Heart left ventricle (tissue), 16 donors: ENCODE results near the gene RAB14. TPM values are rescaled to one million over a fixed set of nuclear protein-coding genes. Genes with fewer than 3 reads are reported as not detected.
"Not testable (repeated sequence)": the region's sequence is repeated elsewhere in the genome, so short reads cannot be mapped to it uniquely, and the experiment has no call there.

Experiments
- ATAC-seq, 4 donors: fragments of 200-7000 bp; cut with Tn5 transposase; one replicate each; pipeline ENCODE4 v1.9.1; 2020 to 2022; ENCODE audit warnings: moderate library complexity in 4 of 4, mild to moderate bottlenecking in 3 of 4, moderate number of reproducible peaks in 1 of 4
- DNase-seq, 5 donors: peaks; one replicate each; pipeline ENCODE4 v3.0.0-alpha.2; 2020
- H3K27ac ChIP-seq, 12 donors: fragments of 200-600 bp; sonication (generic) in 4 of 12; one replicate each; pipeline versions ENCODE4 v1.5.0 to v1.8.0; 2016 to 2022; ENCODE audit warnings: mild to moderate bottlenecking in 2 of 12
- H3K27me3 ChIP-seq, 9 donors: fragments of 200-600 bp; sonication (generic) in 2 of 9; one replicate each; pipeline versions ENCODE4 v1.5.1 to v1.8.0; 2016 to 2022; ENCODE audit warnings: mild to moderate bottlenecking in 3 of 9
- H3K36me3 ChIP-seq, 9 donors: fragments of 200-600 bp; sonication (generic) in 2 of 9; one replicate each; pipeline versions ENCODE4 v1.5.0 to v1.8.0; 2018 to 2022; ENCODE audit warnings: mild to moderate bottlenecking in 2 of 9
- H3K4me1 ChIP-seq, 12 donors: fragments of 200-600 bp; sonication (generic) in 4 of 12; one replicate each; pipeline versions ENCODE4 v1.5.0 to v1.8.0; 2016 to 2022; ENCODE audit warnings: mild to moderate bottlenecking in 3 of 12
- H3K4me3 ChIP-seq, 12 donors: fragments of 200-600 bp; sonication (generic) in 4 of 12; one replicate each; pipeline versions ENCODE4 v1.5.0 to v1.8.0; 2017 to 2022; ENCODE audit warnings: mild to moderate bottlenecking in 9 of 12, moderate library complexity in 4 of 12
- H3K9me3 ChIP-seq, 12 donors: fragments of 200-600 bp; sonication (generic) in 4 of 12; one replicate each; pipeline versions ENCODE4 v1.5.0 to v1.8.0; 2016 to 2022; ENCODE audit warnings: mild to moderate bottlenecking in 1 of 12
- CTCF ChIP-seq, 12 donors: fragments of 200-600 bp; sonication (generic) in 4 of 12; IDR thresholded peaks; one replicate each; pipeline versions ENCODE4 v1.5.0 to v1.8.0; 2018 to 2022; ENCODE audit warnings: antibody characterized with exemption in 12 of 12, mild to moderate bottlenecking in 5 of 12
- POLR2A ChIP-seq, 2 donors: fragments of 450-650 bp; IDR thresholded peaks; one replicate each; pipeline ENCODE4 v1.6.1; 2017; ENCODE audit warnings: antibody characterized with exemption in 2 of 2, mild to moderate bottlenecking in 2 of 2, moderate library complexity in 2 of 2
- WGBS, 4 donors: extraction: QIAGEN DNeasy Blood & Tissue Kit in 2 of 4; methylation state at CpG; one replicate each; pipeline versions ENCODE4 v1.1.5 to v1.1.7; 2013 to 2018; 5-methylcytosine and 5-hydroxymethylcytosine counted together
- intact Hi-C, 10 donors: fragments of 100-400 bp; cut with DNase I; formaldehyde crosslinking; loops; one replicate each; pipeline versions ENCODE4 v1.11.1 to v1.14.2; 2022
- polyA plus RNA-seq, 2 donors: library from polyadenylated mRNA; stranded (reverse); fragments of 200-250 nt; gene quantifications; one replicate each; pipeline ENCODE4 v1.2.3, GENCODE V29; 2013
- total RNA-seq, 9 donors: library from RNA; depleted of rRNA in 2 of 9; stranded (reverse); fragments of >200 nt in 2 of 9; fragmentation: NEBNext Ultra II Directional in 3 of 9; extraction: Animal tissue kit (Norgen Biotek cat#: 25700) in 3 of 9; gene quantifications; one replicate each; pipeline versions ENCODE4 v1.1.0 to v1.2.4, GENCODE V29; 2016 to 2023
- donor health status: ischemic (EF 13 %, LVEDD 7.1; RV severe dilation, severe dysfunction).
- donor health status: healthy with polysubstance abuse.
- donor health status: DM: no; HTN: yes; CAD: no.
- donor health status: DM: no; HTN: no; CAD: no.
- donor health status: ischemic (EF 25% LVEDD 6.9; RV normal size, moderate dysfunction).
- donor health status: ischemic (EF 25% LVEDD 5.7; RV mildly dilated, moderate dysfunction).
- donor health status: healthy.
- donor health status: DM: yes; HTN: yes; CAD: no.
- donor health status: ischemic (EF 35%, LVEDD 5.7; RV mildly dilated, moderate dysfunction).
- donor health status: nonischemic (EF 11% LVEDD 7.7; RV severe dilation, severe dysfunction).
- donor health status: DM: yes; HTN: yes; CAD: no.
- donor health status: PGD.
- donor health status: ischemic (EF 29% LVEDD 5.4; RV normal size, mild dysfunction).
- donor health status: nonischemic (EF 23%, LVEDD 6.1; RV moderate dilation, normal function).

RAB14 gene
- total and polyA plus RNA-seq, 11 donors = 15.8 to 66.9 (median 50.4) TPM

GRCh38 chr9:121138561-121138960, 63.1 kb downstream of the RAB14 start:
- intact Hi-C loops = no loop called here
- Histone ChIP-seq H3K9me3 (no peaks in the 10 kb centered on the region), H3K4me3 (no peak overlapping the region), H3K27me3 (no peaks in the 10 kb centered on the region), H3K36me3 (peaks cover 0 to 98% (median 80%) of the 10 kb centered on the region in 9 donors), H3K27ac (no peak overlapping the region), H3K4me1 (peaks cover 0 to 1% (median 0%) of the 10 kb centered on the region in 12 donors)
- no peak for ATAC-seq
- TF ChIP-seq POLR2A (IDR thresholded peaks at IDR 0.05) (no peak), CTCF (IDR thresholded peaks at IDR 0.05) (no peak)
- no peak for DNase-seq

DNA sequence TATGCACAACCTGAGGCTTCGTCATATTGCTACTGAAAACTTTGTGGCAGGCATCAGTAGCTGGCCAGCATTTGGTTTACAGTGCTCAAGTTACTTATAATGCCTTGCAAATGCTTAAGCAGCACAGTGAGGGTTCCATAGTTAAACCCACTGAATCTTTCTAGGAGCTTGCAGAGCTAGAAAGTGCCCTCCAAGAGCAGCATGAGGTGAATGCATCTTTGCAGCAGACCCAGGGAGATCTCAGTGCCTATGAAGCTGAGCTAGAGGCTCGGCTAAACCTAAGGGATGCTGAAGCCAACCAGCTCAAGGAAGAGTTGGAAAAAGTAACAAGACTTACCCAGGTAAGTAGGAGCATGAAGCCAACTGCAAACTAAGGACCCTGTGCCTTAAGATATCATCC, 66.0 kb downstream of the RAB14 start:
- no peak for TF ChIP-seq CTCF (IDR thresholded peaks at IDR 0.05)
- no peak for TF ChIP-seq POLR2A (IDR thresholded peaks at IDR 0.05)
- ATAC-seq = no peak
- Histone ChIP-seq H3K4me1 (peaks cover 0 to 9% (median 0%) of the 10 kb centered on the region in 12 donors), H3K9me3 (no peaks in the 10 kb centered on the region), H3K4me3 (no peak overlapping the region), H3K27me3 (no peaks in the 10 kb centered on the region), H3K36me3 (peaks cover 0 to 73% (median 58%) of the 10 kb centered on the region in 9 donors), H3K27ac (no peak overlapping the region)
- intact Hi-C loops = no loop called here
- no peak for DNase-seq
- WGBS, 4 donors = 98% methylated on average over 2 of the region's 2 CpGs

DNA sequence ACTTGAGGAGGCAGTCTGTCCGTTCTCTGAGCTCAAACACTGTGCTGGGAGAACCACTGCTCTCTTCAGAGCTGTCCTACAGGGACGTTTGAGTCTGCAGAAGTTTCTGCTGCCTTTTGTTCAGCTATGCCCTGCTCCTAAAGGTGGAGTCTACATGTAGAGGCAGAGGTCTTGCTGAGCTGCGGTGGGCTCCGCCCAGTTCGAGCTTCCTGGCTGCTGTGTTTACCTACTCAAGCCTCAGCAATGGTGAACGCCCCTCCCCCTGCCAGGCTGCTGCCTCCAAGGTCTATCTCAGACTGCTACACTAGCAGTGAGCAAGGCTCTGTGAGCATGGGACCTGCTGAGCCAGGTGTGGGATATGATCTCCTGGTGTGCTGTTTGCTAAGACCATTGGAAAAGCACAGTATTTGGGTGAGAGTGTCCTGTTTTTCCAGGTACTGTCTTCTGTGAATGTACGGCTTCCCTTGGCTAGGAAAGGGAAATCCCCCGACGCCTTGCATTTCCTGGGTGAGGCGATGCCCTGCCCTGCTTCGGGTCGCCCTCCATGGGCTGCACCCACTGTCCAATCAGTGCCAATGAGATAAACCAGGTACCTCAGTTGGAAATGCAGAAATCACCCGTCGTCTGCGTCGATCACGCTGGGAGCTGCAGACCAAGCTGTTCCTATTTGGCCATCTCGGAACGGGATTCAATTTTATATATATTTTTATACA, 68.4 kb downstream of the RAB14 start:
- H3K4me3 ChIP-seq = no peak overlapping the region
- H3K27me3 ChIP-seq = no peaks in the 10 kb centered on the region
- H3K36me3 ChIP-seq = peaks cover 0 to 49% (median 35%) of the 10 kb centered on the region in 9 donors
- DNase-seq = peak in 2 of 5 donors; percentile 21 to 58
- TF ChIP-seq POLR2A (IDR thresholded peaks at IDR 0.05) (no peak), CTCF (IDR thresholded peaks at IDR 0.05) (no peak)
- no peaks in the 10 kb centered on the region for H3K9me3 ChIP-seq
- intact Hi-C loops = no loop called here
- WGBS, 4 donors = 84 to 95% (median 88%) methylated on average over 18 to 19 of the region's 19 CpGs
- H3K4me1 ChIP-seq = peaks cover 0 to 9% (median 0%) of the 10 kb centered on the region in 12 donors
- no peak for ATAC-seq
- H3K27ac ChIP-seq = peak overlapping the region in 1 of 12 donors; percentile 55

- DNase-seq, H3K27ac ChIP-seq, H3K4me3 ChIP-seq, H3K27me3 ChIP-seq, H3K9me3 ChIP-seq, intact Hi-C loops, ATAC-seq: not testable (repeated sequence)
- WGBS, 4 donors = 83 to 88% (median 87%) methylated on average over 3 of the region's 3 CpGs
- Histone ChIP-seq H3K36me3 (peaks cover 0 to 38% (median 31%) of the 10 kb centered on the region in 9 donors), H3K4me1 (peaks cover 0 to 14% (median 0%) of the 10 kb centered on the region in 12 donors)
Observed at GRCh38 chr9:121129384-121129783, 72.3 kb downstream of the RAB14 start.

Other genes with a start within 250 kb of the RAB14 start
- 1 to 10 TPM in 3 of 9 donors, under 1 TPM in 6; 0.32 to 1.8 (median 0.54) TPM for gene C5, start 151.6 kb downstream of the RAB14 start, total RNA-seq
- under 1 TPM; 0.46 to 0.61 TPM for gene C5, start 151.6 kb downstream of the RAB14 start, polyA plus RNA-seq
- gene CNTRL, start 126.9 kb downstream of the RAB14 start, total RNA-seq = 10 to 100 TPM in 1 of 9 donors, 1 to 10 TPM in 8; 2.5 to 11.4 (median 4.1) TPM
- 1 to 10 TPM; 2.6 to 2.9 TPM for gene CNTRL, start 126.9 kb downstream of the RAB14 start, polyA plus RNA-seq
- gene GSN, start 66.3 kb upstream of the RAB14 start, total RNA-seq = 1,000 to 10,000 TPM in 2 of 9 donors, 100 to 1,000 TPM in 7; 422 to 2,088 (median 703) TPM
- 100 to 1,000 TPM; 379 to 481 TPM for gene GSN, start 66.3 kb upstream of the RAB14 start, polyA plus RNA-seq
- 100 to 1,000 TPM; 125 to 239 (median 154) TPM for gene STOM, start 168.4 kb upstream of the RAB14 start, total RNA-seq
- gene STOM, start 168.4 kb upstream of the RAB14 start, polyA plus RNA-seq = 100 to 1,000 TPM; 129 to 148 TPM